Measurements from ENCODE around the gene SLC6A7.

The SLC6A7 gene

GRCh38 chr5:150235500-150235854 lies 45.6 kb downstream of the SLC6A7 start:
- Histone ChIP-seq H3K27me3 (no peaks in the 10 kb centered on the region), H4K20me1 (no peaks in the 10 kb centered on the region), H3K4me3 (no peak overlapping the region), H3K36me3 (no peaks in the 10 kb centered on the region), H3K9ac (no peak overlapping the region), H3K4me2 (peak overlapping the region; percentile 52), H3K9me3 (no peaks in the 10 kb centered on the region), H3K27ac (no peak overlapping the region), H3K4me1 (peaks cover 17% of the 10 kb centered on the region)
- TF ChIP-seq Cebpa-rat (IDR thresholded peaks at IDR 0.05) = no peak

GRCh38 chr5:150236313-150236712 lies 46.5 kb downstream of the SLC6A7 start:
- no peak overlapping the region for H3K9ac ChIP-seq
- no peaks in the 10 kb centered on the region for H3K36me3 ChIP-seq
- H3K27me3 ChIP-seq = no peaks in the 10 kb centered on the region
- H3K4me2 ChIP-seq = no peak overlapping the region
- H3K9me3 ChIP-seq = no peaks in the 10 kb centered on the region
- H3K4me3 ChIP-seq = no peak overlapping the region
- TF ChIP-seq Cebpa-rat (IDR thresholded peaks at IDR 0.05) = no peak
- H3K4me1 ChIP-seq = peaks cover 17% of the 10 kb centered on the region
- H4K20me1 ChIP-seq = no peaks in the 10 kb centered on the region
- no peak overlapping the region for H3K27ac ChIP-seq

GRCh38 chr5:150236981-150237754 lies 47.3 kb downstream of the SLC6A7 start:
- H4K20me1 ChIP-seq = no peaks in the 10 kb centered on the region
- no peaks in the 10 kb centered on the region for H3K27me3 ChIP-seq
- TF ChIP-seq Cebpa-rat (IDR thresholded peaks at IDR 0.05) = no peak
- no peak overlapping the region for H3K4me3 ChIP-seq
- H3K4me1 ChIP-seq = peaks cover 17% of the 10 kb centered on the region
- H3K4me2 ChIP-seq = no peak overlapping the region
- H3K36me3 ChIP-seq = no peaks in the 10 kb centered on the region
- H3K27ac ChIP-seq = no peak overlapping the region
- no peak overlapping the region for H3K9ac ChIP-seq
- H3K9me3 ChIP-seq = no peaks in the 10 kb centered on the region

- no peaks in the 10 kb centered on the region for H3K27me3 ChIP-seq
- no peak for TF ChIP-seq Cebpa-rat (IDR thresholded peaks at IDR 0.05)
- H3K4me1 ChIP-seq = peaks cover 17% of the 10 kb centered on the region
- no peak overlapping the region for H3K27ac ChIP-seq
- no peaks in the 10 kb centered on the region for H4K20me1 ChIP-seq
- no peaks in the 10 kb centered on the region for H3K9me3 ChIP-seq
- H3K36me3 ChIP-seq = no peaks in the 10 kb centered on the region
- no peak overlapping the region for H3K4me3 ChIP-seq
- no peak overlapping the region for H3K9ac ChIP-seq
- no peak overlapping the region for H3K4me2 ChIP-seq
Measured at GRCh38 chr5:150238646-150239045, 48.8 kb downstream of the SLC6A7 start.

- H3K27ac ChIP-seq = no peak overlapping the region
Measured at GRCh38 chr5:150239099-150239793, 49.4 kb downstream of the SLC6A7 start.

GRCh38 chr5:150239794-150240122 lies 49.9 kb downstream of the SLC6A7 start:
- Histone ChIP-seq H3K4me3 (no peak overlapping the region), H3K4me2 (no peak overlapping the region), H3K9me3 (no peaks in the 10 kb centered on the region), H3K27ac (no peak overlapping the region), H3K27me3 (no peaks in the 10 kb centered on the region), H3K9ac (no peak overlapping the region), H3K4me1 (peaks cover 13% of the 10 kb centered on the region), H3K36me3 (no peaks in the 10 kb centered on the region), H4K20me1 (no peaks in the 10 kb centered on the region)
- no peak for TF ChIP-seq Cebpa-rat (IDR thresholded peaks at IDR 0.05)

More at GRCh38 chr5:150239099-150239793, 49.4 kb downstream of the SLC6A7 start:
- no peaks in the 10 kb centered on the region for H3K36me3 ChIP-seq
- H3K4me3 ChIP-seq = no peak overlapping the region
- no peaks in the 10 kb centered on the region for H3K9me3 ChIP-seq
- peaks cover 17% of the 10 kb centered on the region for H3K4me1 ChIP-seq
- no peaks in the 10 kb centered on the region for H4K20me1 ChIP-seq
- H3K9ac ChIP-seq = no peak overlapping the region
- TF ChIP-seq Cebpa-rat (IDR thresholded peaks at IDR 0.05) = no peak
- H3K27me3 ChIP-seq = no peaks in the 10 kb centered on the region
- no peak overlapping the region for H3K4me2 ChIP-seq

GRCh38 chr5:150241298-150242160 lies 51.7 kb downstream of the SLC6A7 start:
- no peak overlapping the region for H3K27ac ChIP-seq
- H4K20me1 ChIP-seq = no peaks in the 10 kb centered on the region
- no peaks in the 10 kb centered on the region for H3K9me3 ChIP-seq
- no peaks in the 10 kb centered on the region for H3K4me1 ChIP-seq
- H3K4me2 ChIP-seq = no peak overlapping the region
- no peak overlapping the region for H3K4me3 ChIP-seq
- H3K36me3 ChIP-seq = no peaks in the 10 kb centered on the region
- no peak for TF ChIP-seq Cebpa-rat (IDR thresholded peaks at IDR 0.05)
- H3K27me3 ChIP-seq = no peaks in the 10 kb centered on the region
- H3K9ac ChIP-seq = no peak overlapping the region

GRCh38 chr5:150242251-150242894 lies 52.5 kb downstream of the SLC6A7 start:
- H3K4me2 ChIP-seq = no peak overlapping the region
- no peak overlapping the region for H3K9ac ChIP-seq
- H3K27me3 ChIP-seq = no peaks in the 10 kb centered on the region
- H3K4me1 ChIP-seq = no peaks in the 10 kb centered on the region
- H3K27ac ChIP-seq = no peak overlapping the region
- no peak overlapping the region for H3K4me3 ChIP-seq
- H4K20me1 ChIP-seq = no peaks in the 10 kb centered on the region
- H3K36me3 ChIP-seq = no peaks in the 10 kb centered on the region
- no peak for TF ChIP-seq Cebpa-rat (IDR thresholded peaks at IDR 0.05)
- H3K9me3 ChIP-seq = no peaks in the 10 kb centered on the region

GRCh38 chr5:150243590-150243989 lies 53.7 kb downstream of the SLC6A7 start:
- no peak for TF ChIP-seq Cebpa-rat (IDR thresholded peaks at IDR 0.05)
- H3K9ac ChIP-seq = no peak overlapping the region
- no peak overlapping the region for H3K27ac ChIP-seq
- H4K20me1 ChIP-seq = no peaks in the 10 kb centered on the region
- H3K9me3 ChIP-seq = no peaks in the 10 kb centered on the region
- no peak overlapping the region for H3K4me3 ChIP-seq
- no peaks in the 10 kb centered on the region for H3K36me3 ChIP-seq
- H3K27me3 ChIP-seq = no peaks in the 10 kb centered on the region
- no peaks in the 10 kb centered on the region for H3K4me1 ChIP-seq
- no peak overlapping the region for H3K4me2 ChIP-seq

Measured in BLaER1 (cell line).